HS-5 (cell line): Measurements from ENCODE around the gene ENTPD8.
"Not testable (repeated sequence)": the region's sequence is repeated elsewhere in the genome, so short reads cannot be mapped to it uniquely, and the experiment has no call there.

Experiments used
- DNase-seq: peaks from one replicate; pipeline ENCODE4 v3.0.0-alpha.2; 2012; ENCODE audit warnings: low read depth

ENTPD8 gene

DNA sequence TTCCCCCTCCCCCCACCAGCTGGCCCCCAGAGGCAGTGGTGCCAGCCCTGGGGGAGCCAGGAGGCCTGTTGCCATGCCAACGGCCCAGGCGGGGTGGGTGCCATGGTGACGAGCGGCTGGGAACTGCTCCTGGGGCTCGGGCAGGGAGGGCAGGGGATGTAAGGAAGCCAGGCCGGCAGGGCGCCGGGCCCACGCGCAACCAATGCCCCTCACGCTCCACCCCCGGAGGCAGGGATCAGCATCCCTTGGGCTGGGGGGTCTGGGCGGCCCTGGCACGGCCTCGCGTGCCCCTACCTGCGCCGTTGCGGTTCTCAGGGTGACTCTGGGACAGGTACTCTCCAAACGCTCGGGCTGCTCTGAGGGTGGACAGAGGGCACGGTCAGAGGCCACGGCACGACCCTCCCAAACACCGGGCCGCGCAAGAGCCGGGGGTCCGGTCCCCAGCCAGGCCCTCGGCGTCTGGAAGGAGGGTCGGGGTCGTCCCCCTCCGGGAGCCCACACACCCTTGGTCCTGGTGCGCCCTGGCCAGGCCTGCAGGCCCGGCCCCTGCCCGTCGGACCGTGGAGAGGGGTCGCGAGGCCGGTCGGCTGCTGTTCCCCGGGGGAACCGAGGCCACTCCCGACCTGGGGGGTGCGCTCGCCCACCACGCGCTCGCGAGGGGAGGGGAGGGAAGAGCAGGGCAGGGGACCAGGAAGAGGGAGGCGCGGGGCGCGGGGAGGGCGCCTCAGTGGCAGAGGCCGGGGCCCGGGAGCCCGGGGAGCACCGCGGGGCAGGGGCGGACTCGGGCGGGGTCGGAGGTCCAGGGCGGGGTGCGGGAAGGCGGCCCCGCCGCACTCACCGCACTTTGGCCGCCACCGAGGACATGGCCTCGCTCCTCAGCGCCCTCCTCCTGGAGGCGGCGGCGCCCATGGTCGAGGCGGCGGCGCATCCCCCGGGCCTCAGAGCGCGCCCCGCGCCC lies 17.3 kb upstream of the ENTPD8 start:
- DNase-seq, result no peak

DNA sequence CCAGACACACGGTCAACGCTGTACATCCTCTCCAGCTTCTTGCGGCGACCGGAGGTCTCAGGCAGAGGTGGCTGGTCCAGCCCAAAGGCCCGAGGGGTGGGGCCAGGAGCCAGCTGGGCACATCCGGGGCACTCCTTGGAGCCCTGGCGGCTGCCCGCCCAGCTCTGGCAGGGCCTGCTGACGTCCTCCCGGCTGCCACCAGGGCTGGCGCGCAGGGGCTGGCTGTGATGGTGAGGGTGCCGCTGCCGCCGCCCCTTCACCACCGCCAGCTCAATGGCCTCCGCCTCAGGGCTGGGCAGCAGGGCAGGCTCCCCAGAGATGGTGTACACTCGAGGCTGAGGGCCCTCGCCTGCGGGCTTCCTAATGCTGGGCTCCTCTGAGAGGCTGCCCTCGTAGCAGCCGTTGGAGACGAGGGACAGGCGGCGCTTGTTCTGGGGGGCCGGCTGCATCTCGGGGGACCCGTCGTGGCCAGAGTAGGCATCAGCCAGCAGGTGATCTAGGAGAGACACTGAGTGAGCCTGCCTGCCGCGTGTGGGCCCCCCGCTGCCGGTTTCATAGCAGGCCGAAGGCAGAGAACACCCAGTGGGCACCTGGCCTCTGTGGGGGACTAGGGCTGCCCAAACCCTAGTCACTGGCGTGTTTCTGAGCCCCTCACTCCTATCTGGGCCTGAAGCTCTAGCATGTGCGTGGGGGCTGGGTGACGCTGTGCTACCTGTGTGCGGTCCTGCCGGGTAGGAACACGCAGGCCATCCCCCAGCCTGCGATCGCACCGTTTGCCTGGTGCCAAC lies 16.4 kb upstream of the ENTPD8 start:
- DNase-seq, result no peak

DNA sequence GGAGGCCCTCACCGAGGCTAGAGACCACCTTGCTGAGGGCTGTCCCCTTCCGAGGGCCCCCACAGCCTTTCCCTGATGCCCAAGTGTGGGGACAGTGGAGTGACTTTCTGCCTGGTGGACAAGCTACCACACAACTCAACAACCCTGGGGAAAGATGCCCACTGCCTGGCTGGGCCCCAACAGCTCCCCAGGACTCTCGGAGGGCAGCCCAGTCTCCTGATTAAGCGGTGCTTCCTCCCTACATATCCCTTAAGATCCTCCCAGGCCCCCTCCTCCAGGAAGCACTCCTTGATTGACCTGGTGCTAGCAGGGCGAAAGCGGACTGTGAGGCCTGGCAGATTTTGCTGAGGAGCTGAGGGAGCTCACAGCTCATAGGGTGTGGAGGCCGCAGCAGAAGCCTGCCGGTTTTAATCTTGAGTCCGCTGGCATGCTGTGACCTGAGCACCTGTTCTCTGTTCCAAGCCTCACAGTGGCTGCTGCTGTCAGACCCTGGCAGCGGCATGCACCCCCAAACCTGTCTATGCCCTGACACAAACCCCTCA lies 15.8 kb upstream of the ENTPD8 start:
- no peak for DNase-seq

DNA sequence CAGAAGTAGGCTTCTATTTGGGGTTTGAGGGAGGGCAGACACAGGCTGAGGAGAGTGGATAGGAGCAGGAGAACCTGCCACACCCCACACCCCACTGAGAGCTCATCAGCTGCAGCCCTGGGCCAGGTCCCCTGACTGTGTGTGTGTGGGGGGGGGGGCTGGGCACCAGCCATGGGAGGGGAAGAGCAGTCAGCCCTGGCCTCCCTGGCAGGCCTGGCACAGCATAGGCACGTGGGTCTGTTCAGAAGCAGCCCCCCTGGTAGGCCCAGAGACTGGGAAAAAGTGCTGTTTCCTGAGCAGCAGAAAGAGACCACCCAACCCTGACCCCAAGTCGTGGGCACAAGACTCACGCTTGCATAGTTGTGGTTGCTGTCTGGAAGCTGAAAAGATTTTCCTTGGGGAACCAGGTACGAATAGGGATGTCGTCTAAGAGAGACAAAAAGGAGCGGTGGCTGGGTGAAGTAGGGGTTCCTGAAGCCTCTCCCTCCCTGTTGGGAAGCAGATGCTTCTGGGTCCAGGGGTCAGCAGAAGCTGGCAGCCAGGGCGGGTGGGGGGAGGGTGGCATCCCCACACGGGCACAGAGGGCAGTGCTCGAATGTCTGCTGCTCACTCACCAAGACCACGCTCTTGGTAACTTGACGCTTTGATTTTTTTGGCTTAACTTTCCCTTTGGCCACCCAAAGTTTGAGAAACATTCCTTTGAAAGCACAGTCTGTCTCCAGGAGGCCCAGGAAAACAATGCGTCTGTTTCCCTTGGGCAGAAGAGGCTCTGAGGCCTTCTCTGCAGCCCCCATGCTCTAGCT lies 15.1 kb upstream of the ENTPD8 start:
- no peak for DNase-seq

DNA sequence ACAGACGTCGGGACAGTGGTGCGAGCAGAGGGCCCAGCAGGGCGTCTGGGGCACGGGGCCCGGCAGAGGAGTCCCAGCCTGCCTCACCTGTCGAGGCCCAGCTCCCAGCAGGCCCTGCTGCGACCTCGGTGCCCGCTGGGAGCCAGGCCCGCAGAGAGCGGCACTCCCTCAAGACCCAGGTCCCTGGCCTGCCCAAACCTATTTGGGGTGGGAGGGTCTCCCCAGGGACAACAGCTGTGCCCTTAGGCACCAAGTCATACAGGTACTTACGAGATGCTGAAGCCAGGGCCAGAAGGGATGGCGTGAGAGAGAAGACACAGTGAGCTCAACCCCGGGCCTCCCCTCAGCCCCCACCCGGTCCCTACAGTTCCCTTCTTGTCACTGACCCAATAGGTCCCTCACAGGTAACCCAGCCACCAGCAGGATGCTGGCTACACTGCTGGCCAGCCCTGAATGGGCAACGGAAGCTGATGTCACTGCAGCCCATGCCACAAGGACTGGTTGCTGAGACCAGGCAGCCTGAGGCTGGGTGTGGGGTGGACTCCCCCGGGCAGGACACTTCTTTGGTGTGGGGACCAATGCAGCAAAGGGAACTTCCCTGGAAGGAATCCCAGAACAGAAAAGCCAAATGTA lies 14.3 kb upstream of the ENTPD8 start:
- no peak for DNase-seq

DNA sequence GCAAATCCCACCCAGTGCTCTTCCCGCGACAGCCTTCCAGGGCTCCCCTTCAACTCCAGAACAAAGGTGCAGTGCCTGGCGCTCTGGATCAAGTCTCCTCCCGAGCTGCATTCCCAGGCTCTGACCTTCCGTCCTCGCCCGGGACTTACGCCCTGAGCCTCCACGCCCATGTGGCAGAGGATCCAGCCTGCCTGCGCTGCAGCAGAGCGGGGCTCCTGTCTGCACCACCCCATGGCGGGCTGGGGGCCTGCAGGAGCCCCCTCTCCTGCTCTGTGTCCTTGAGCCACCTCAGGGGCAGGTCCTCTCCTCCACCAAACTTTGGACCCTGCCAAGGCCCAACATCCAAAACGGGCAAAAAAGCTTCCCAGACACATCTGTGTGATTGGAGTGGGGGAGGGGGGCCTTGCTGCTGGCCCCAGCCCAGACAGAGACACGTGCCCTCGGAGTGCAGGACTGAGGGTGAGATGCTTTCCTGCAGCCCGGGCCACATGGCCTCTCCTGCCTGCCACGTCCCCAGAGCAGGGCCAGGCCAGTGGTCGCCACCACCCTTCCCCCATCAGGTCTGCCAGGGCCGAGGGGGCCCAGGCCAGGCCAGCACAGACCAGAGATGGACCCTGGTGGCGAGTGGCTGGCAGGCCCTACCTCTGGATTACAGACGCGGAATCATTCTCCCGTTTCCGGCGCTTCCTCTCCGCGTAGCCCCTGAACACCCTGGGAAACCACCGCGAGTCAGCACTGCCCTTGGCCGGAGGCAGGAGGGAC lies 13.6 kb upstream of the ENTPD8 start:
- no peak for DNase-seq

DNA sequence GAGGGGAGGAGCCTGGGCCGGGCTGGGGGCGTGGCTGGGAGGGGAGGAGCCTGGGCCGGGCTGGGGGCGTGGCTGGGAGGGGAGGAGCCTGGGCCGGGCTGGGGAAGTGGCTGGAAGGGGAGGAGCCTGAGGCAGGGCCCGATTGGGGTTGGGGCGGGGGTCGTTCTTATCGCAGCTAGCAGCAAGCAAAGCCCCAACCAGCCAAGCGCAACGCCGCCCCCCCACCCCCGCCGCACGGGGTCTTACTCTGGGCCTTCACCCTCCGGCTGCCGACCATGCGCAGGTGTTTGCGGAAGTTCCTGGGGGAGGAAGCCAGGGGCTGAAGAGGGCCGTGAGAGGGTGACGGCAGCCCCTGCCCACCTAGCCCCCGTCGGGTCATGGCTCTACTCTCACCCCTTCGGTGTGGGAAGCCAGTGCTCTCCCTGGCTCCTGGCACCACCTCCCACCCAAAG lies 13.0 kb upstream of the ENTPD8 start:
- no peak for DNase-seq

DNA sequence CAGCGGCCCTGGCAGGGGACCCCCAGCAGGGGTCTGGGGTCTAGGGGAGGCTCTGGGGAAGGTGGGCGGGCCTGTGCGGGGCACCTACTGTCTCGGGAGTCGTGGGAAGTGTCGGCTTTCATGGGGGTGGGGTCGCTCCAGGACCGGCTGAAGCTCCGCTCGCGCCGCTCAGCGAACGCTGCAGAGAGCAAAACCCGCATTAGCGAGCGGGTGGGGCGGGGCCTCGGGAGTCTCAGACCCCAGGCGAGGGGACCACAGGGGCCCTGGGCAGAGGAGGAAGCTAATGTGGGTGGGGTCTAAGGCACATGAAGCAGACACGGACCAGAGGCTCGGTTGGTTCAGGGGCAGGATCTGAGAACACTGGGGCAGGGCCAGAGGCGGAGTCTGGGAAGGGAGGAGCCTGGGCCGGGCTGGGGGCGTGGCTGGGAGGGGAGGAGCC lies 12.5 kb upstream of the ENTPD8 start:
- no peak for DNase-seq

DNA sequence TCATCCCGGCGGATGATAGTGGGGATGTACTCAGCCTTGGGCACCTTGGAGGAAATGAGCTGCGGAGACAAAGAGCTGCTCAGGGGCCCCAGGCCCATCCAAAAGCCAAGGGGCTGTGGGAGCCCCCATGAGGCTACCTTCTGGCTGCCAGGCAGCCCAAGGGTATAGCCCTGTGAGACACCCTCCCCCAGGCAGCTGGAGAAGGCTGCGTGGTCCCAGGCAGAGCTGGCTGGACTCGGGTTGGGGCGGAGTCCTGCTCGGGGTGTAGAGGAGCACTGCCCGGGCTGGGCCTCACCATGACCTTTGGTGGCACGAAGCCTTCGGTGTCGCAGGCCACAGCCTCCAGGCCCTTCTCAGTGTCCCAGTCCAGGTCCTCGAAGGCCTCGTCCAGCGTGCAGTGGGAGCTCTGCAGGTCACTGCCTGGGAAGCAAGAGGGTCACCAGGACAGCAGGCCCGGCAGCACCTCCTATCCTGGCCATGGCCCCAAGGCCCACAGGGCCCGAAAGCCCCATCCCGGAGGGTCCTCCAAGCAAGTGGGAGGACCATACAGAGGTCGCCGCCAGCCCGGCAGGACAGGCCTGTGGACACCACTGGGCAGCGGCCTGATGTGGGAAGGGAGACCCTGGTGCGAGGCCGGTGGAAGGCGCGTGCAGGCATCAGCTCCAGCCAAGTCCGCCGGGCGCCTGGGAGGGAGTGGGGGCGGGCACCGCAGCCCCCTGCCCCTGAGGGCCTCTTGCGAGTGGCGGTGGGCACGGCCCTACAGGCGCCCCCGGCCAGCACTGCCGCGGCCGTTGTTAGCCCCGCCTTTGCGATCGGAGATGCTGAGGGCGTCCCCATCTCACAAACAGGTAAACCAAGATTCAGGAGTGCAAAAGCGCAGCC lies 11.8 kb upstream of the ENTPD8 start:
- DNase-seq, result no peak

DNA sequence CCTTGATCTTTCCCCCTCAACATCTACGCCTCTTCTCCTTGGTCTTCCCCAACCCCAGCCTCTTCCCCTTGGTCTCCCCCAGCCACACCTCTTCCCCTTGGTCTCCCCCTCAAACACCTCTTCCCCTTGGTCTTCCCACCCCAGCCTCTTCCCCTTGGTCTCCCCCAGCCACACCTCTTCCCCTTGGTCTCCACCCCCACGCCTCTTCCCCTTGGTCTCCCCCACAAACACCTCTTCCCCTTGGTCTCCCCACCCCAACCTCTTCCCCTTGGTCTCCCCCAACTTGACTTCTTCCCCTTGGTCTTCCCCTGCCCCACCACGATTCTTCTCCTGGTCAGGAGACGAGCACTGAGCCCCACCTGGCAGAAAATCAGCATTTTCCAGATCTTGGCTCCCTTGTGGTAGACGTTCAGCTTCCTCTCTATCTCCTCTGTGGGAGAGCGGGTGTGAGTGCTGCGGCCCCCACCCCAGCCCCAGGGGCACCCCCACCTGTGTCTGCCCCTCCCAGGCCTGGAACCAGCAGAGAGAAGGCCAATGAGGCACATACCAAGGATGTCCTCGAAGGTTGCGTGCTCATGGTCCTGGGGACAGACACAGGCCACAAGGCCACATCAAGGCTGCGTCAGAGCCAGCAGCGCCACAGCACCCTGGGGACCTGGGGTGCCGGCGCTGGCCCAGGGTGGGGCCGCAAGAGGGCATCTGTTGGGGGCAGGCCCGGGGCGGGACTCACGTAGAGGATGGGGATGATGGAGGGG lies 11.0 kb upstream of the ENTPD8 start:
- DNase-seq, result no peak

DNA sequence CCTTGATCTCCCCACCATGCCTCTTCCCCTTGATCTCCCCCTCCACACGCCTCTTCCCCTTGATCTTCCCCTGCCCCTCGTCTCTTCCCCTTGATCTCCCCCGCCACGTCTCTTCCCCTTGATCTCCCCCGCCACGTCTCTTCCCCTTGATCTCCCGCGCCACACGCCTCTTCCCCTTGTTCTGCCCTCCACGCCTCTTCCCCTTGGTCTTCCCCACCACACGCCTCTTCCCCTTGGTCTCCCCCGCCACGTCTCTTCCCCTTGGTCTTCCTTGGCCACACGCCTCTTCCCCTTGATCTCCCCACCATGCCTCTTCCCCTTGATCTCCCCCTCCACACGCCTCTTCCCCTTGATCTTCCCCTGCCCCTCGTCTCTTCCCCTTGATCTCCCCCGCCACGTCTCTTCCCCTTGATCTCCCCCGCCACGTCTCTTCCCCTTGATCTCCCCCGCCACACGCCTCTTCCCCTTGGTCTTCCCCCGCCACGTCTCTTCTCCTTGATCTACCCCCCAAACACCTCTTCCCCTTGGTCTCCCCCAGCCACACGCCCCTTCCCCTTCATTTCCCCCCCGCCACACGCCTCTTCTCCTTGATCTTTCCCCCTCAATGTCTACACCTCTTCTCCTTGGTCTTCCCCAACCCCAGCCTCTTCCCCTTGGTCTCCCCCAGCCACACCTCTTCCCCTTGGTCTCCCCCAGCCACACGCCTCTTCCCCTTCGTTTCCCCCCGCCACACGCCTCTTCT lies 10.3 kb upstream of the ENTPD8 start:
- DNase-seq, result not testable (repeated sequence)

DNA sequence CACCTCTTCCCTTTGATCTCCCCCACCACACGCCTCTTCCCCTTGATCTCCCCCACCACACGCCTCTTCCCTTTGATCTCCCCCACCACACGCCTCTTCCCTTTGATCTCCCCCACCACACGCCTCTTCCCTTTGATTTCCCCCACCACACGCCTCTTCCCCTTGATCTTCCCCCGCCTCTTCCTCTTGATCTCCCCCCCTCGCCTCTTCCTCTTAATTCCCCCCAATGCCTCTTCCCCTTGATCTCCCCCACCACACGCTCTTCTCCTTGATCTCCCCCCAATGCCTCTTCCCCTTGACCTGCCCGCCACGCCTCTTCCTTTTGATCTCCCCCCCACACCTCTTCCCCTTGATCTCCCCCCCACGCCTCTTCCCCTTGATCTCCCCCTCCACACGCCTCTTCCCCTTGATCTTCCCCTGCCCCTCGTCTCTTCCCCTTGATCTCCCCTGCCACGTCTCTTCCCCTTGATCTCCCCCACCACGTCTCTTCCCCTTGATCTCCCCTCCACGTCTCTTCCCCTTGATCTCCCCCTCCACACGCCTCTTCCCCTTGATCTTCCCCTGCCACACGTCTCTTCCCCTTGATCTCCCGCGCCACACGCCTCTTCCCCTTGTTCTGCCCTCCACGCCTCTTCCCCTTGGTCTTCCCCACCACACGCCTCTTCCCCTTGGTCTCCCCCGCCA lies 9.5 kb upstream of the ENTPD8 start:
- not testable (repeated sequence) for DNase-seq

DNA sequence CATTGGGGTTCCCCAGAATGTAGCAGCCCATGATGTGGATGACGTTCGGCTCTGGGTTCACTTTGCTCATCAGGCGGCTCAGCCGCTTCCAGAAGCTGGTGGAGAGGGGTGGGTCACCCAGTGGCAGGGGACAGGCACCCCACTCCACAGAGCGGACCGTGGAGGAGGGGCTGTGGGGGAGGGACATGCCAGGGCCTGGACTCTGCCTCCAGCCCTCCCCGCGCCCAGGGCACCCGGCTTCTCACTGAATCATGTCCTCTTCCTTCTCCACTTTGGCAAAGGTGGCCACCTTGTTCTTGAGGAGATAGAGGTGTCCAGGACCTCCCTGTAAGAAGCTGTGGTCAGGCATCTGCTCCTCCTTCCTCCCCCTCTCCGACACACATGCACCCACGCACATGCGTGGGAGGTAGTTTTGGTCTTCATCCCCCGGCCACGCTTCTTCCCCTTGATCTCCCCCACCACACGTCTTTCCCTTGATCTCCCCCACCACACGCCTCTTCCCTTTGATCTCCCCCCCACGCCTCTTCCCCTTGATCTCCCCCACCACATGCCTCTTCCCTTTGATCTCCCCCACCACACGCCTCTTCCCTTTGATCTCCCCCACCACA lies 8.9 kb upstream of the ENTPD8 start:
- DNase-seq, result no peak

DNA sequence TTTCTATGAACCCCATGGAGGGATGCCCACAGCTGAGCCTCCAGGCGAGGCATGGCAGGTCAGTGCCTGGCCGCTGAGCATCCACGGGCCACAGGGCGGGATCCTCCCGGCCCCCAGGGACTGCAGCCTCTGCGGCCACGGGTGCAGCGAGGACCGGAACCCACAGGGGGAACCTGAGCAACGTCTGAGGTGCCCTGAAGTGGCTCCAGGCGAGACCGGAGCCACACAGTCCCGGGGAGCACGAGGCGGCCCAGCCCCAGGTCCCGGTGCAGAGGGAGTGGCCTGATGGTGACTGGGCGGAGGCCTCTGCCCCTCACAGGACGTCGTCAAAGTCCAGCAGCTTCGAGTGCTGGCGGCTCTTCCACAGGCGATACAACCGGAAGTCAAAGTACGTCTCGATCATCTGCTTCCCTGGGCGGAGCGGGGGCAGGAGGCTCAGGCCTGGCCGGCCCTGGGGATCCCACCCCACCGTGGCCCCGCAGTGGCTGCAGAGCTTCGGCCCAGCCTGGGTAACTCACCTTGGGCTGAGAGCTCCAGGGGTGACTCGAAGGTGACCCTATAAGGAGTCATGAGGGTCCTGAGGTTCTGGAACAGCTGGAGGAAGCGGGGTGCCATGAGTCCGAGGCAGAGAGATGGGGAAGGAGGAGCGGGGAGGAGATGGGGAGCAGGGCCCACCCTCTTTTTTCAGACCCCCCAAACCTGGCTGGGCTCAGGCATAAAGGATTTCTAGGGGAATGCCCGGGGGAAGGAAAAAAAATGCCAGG lies 8.1 kb upstream of the ENTPD8 start:
- DNase-seq, result no peak

DNA sequence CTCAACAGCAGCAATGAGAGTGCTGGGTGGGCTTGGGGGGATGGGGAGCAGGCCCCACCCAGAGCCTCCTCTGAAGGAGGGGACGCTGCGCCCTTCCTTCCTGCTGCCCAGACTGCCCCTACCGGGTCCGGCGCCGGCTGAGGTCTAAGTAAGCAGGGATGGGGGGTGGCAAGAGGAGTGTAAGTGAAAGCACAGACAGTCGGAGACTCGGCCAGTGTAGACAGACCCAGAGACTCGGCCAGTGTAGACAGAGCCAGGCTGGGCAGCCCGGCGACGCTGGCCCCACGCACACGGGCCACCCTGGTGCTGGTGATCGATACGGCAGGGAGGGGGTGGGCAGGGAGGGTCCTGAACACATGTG lies 7.4 kb upstream of the ENTPD8 start:
- DNase-seq, result no peak
